Neural progenitor cell (in vitro differentiated cells): ENCODE measurements around the gene IRS1. TPM values are rescaled to one million over a fixed set of nuclear protein-coding genes. Genes with fewer than 3 reads are reported as not detected.

Source experiments
- DNase-seq: peaks from one replicate; pipeline ENCODE4 v3.0.0-alpha.2; 2016; ENCODE audit warnings: low spot score
- H2AFZ ChIP-seq: fragments of 200-600 bp; sonication (generic); replicated peaks from 2 replicates; pipeline ENCODE4 v1.6.1; 2016; ENCODE audit warnings: antibody characterized with exemption
- H3F3A ChIP-seq: fragments of 200-600 bp; sonication (generic); 2 replicates; pipeline ENCODE4 v1.6.1; 2016; ENCODE audit warnings: antibody characterized with exemption, low read depth
- H3K27ac ChIP-seq: fragments of 200-600 bp; sonication (generic); 2 replicates; pipeline ENCODE4 v1.5.1; 2016; ENCODE audit warnings: mild to moderate bottlenecking
- H3K27me3 ChIP-seq: fragments of 200-600 bp; sonication (generic); 2 replicates; pipeline ENCODE4 v1.6.1; 2016; ENCODE audit warnings: mild to moderate bottlenecking, moderate library complexity
- H3K36me3 ChIP-seq: fragments of 200-600 bp; sonication (generic); 2 replicates; pipeline ENCODE4 v1.5.1; 2016
- H3K4me1 ChIP-seq: fragments of 200-600 bp; sonication (generic); 2 replicates; pipeline ENCODE4 v1.6.1; 2016; ENCODE audit warnings: mixed run types
- H3K4me2 ChIP-seq: fragments of 200-600 bp; sonication (generic); 2 replicates; pipeline ENCODE4 v1.6.1; 2016
- H3K4me3 ChIP-seq: fragments of 200-600 bp; sonication (generic); 2 replicates; pipeline ENCODE4 v1.5.1; 2016
- H3K79me2 ChIP-seq: fragments of 200-600 bp; sonication (generic); 2 replicates; pipeline ENCODE4 v1.6.1; 2016; ENCODE audit warnings: low read depth
- H3K9ac ChIP-seq: fragments of 200-600 bp; sonication (generic); 2 replicates; pipeline ENCODE4 v1.6.1; 2016
- H3K9me3 ChIP-seq: fragments of 200-600 bp; sonication (generic); 2 replicates; pipeline ENCODE4 v1.5.1; 2016; ENCODE audit warnings: low read depth
- H4K20me1 ChIP-seq: fragments of 200-600 bp; sonication (generic); 2 replicates; pipeline ENCODE4 v1.6.1; 2016; ENCODE audit warnings: low read depth
- H3K27ac Mint-ChIP-seq: 3 replicates; pipeline ENCODE4 v1.8.0; 2021; ENCODE audit warnings: mixed read lengths
- H3K27me3 Mint-ChIP-seq: 2 replicates; pipeline ENCODE4 v1.8.0; 2022; ENCODE audit warnings: low read depth, mild to moderate bottlenecking, inconsistent platforms, moderate library complexity, mixed read lengths; ENCODE audit not compliant: insufficient read depth
- H3K36me3 Mint-ChIP-seq: 3 replicates; pipeline ENCODE4 v1.8.0; 2021; ENCODE audit warnings: mixed read lengths
- H3K4me1 Mint-ChIP-seq: 3 replicates; pipeline ENCODE4 v1.8.0; 2021; ENCODE audit warnings: mixed read lengths
- H3K4me3 Mint-ChIP-seq: 3 replicates; pipeline ENCODE4 v1.8.0; 2021; ENCODE audit warnings: mild to moderate bottlenecking, moderate library complexity, mixed read lengths
- H3K9me3 Mint-ChIP-seq: 3 replicates; pipeline ENCODE4 v1.8.0; 2020; ENCODE audit warnings: mixed read lengths
- EZH2 ChIP-seq: fragments of 200-600 bp; sonication (generic); IDR thresholded peaks from 2 replicates; pipeline ENCODE4 v1.6.1; 2017; ENCODE audit warnings: antibody characterized with exemption, mild to moderate bottlenecking, moderate library complexity
- EZH2phosphoT487 ChIP-seq: fragments of 200-600 bp; sonication (generic); IDR thresholded peaks from 2 replicates; pipeline ENCODE4 v1.6.1; 2017; ENCODE audit warnings: antibody characterized with exemption
- total RNA-seq: library from RNA; depleted of rRNA; stranded (reverse); fragments of >200 nt; gene quantifications from 2 replicates; pipeline ENCODE4 v1.2.3, GENCODE V29; 2015; ENCODE audit warnings: low replicate concordance
- TF ChIP-seq, protein P1 (sequence below): fragments of 200-600 bp; sonication (generic); IDR thresholded peaks from 2 replicates; pipeline ENCODE4 v1.5.1; 2017; ENCODE audit warnings: antibody characterized with exemption, mild to moderate bottlenecking

The IRS1 gene, protein sequence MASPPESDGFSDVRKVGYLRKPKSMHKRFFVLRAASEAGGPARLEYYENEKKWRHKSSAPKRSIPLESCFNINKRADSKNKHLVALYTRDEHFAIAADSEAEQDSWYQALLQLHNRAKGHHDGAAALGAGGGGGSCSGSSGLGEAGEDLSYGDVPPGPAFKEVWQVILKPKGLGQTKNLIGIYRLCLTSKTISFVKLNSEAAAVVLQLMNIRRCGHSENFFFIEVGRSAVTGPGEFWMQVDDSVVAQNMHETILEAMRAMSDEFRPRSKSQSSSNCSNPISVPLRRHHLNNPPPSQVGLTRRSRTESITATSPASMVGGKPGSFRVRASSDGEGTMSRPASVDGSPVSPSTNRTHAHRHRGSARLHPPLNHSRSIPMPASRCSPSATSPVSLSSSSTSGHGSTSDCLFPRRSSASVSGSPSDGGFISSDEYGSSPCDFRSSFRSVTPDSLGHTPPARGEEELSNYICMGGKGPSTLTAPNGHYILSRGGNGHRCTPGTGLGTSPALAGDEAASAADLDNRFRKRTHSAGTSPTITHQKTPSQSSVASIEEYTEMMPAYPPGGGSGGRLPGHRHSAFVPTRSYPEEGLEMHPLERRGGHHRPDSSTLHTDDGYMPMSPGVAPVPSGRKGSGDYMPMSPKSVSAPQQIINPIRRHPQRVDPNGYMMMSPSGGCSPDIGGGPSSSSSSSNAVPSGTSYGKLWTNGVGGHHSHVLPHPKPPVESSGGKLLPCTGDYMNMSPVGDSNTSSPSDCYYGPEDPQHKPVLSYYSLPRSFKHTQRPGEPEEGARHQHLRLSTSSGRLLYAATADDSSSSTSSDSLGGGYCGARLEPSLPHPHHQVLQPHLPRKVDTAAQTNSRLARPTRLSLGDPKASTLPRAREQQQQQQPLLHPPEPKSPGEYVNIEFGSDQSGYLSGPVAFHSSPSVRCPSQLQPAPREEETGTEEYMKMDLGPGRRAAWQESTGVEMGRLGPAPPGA (N-terminal part only)
- total RNA-seq: 8.4 and 13.0 TPM in 2 replicates

DNA sequence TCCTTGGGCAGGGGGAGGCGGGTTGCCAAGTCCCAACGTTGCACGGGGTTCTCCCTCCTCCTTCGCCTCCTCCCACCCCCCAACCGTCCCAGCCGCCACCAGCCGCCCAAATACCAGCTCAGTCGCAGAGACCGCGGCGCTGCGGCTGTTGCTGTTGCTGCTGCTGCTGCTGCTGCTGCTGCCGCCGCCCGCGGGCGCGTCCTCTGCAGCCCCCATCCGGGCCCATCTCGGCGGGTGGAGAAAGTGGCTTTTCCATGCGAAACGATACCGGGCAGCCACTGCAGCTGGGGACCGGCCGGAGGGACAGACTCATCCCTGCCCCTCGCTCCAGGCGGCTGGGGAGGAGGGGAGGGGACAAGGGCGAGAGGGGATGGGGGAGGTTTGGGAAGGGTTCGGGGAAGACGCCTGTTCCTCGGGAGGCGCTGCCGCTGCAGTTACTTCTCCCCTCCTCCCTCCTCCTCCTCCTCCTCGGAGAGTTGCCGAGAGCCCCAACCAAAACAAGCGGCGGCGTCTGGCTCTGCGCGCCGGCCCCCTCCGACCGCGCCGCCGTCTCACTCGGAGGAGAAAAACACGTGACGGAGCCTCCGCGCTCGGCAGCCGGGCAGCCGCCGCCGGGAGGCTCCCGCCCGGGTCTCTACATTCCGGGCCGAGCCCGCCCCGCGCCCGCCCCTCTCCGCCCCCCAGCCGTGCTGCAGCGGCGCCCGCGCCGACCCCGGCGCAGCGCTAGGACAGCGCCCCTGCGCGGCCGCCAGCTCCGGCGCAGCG lies at the start of gene IRS1:
TSS of gene IRS1 (minus strand) at position 610 of the 765 bp plus-strand sequence. CDS start 1,082 bp downstream, outside the sequence.
- peak within 1 kb of the TSS; percentile 89 for H3K27ac Mint-ChIP-seq

DNA sequence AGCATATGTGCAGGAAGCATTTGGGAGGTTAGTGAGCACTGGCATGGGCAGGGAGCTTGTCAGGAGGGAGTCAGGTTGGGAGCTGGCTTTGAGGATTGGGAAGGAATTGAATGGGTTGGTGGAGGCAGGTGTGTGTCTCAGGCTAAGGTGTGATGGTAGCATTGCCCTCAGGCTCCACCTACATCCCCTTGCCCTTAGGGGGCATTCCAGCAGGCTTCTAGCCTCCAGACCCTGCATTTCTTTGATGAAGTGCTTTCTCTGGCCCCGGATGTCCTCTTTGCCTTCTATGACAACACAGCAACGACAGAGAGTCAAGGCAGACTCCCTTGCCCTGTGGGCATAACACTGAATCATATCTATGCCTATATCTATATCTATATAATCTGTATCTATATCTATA lies 49.7 kb upstream of the IRS1 start:
- no peaks in the 10 kb centered on the region for H3K4me1 ChIP-seq
- no peak overlapping the region for H3K27ac Mint-ChIP-seq
- no peak overlapping the region for H3K4me2 ChIP-seq
- H3K4me3 ChIP-seq: no peak overlapping the region
- H3K27me3 Mint-ChIP-seq: no peaks in the 10 kb centered on the region
- no peaks in the 10 kb centered on the region for H3F3A ChIP-seq
- H3K36me3 ChIP-seq: no peaks in the 10 kb centered on the region
- no peaks in the 10 kb centered on the region for H3K9me3 Mint-ChIP-seq
- H3K4me1 Mint-ChIP-seq: peaks cover 7% of the 10 kb centered on the region
- no peaks in the 10 kb centered on the region for H4K20me1 ChIP-seq
- H3K4me3 Mint-ChIP-seq: no peak overlapping the region
- no peak for TF ChIP-seq EZH2phosphoT487
- TF ChIP-seq, protein P1, sequence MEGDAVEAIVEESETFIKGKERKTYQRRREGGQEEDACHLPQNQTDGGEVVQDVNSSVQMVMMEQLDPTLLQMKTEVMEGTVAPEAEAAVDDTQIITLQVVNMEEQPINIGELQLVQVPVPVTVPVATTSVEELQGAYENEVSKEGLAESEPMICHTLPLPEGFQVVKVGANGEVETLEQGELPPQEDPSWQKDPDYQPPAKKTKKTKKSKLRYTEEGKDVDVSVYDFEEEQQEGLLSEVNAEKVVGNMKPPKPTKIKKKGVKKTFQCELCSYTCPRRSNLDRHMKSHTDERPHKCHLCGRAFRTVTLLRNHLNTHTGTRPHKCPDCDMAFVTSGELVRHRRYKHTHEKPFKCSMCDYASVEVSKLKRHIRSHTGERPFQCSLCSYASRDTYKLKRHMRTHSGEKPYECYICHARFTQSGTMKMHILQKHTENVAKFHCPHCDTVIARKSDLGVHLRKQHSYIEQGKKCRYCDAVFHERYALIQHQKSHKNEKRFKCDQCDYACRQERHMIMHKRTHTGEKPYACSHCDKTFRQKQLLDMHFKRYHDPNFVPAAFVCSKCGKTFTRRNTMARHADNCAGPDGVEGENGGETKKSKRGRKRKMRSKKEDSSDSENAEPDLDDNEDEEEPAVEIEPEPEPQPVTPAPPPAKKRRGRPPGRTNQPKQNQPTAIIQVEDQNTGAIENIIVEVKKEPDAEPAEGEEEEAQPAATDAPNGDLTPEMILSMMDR: no peak
- no peak for TF ChIP-seq EZH2
- H3K9me3 ChIP-seq: no peaks in the 10 kb centered on the region
- DNase-seq: no peak
- peaks cover 4% of the 10 kb centered on the region for H3K36me3 Mint-ChIP-seq
- no peaks in the 10 kb centered on the region for H3K79me2 ChIP-seq
- H3K9ac ChIP-seq: no peak overlapping the region
- no peaks in the 10 kb centered on the region for H3K27me3 ChIP-seq
- no peak overlapping the region for H3K27ac ChIP-seq
- H2AFZ ChIP-seq: no peak overlapping the region

More for the DNA sequence above, at the start of gene IRS1:
- H3K36me3 ChIP-seq: no peaks in the 10 kb centered on the region
- H3F3A ChIP-seq: peaks cover 7% of the 10 kb centered on the region
- peak within 1 kb of the TSS; percentile 90 for H3K4me3 Mint-ChIP-seq
- H3K79me2 ChIP-seq: peaks cover 48% of the 10 kb centered on the region
- TF ChIP-seq EZH2 (no peak), EZH2phosphoT487 (no peak)
- TF ChIP-seq, protein P1: no peak
- peak within 1 kb of the TSS; percentile 90 for H3K4me2 ChIP-seq
- peaks cover 24% of the 10 kb centered on the region for H3K36me3 Mint-ChIP-seq
- peak within 1 kb of the TSS; percentile 62 for H3K4me3 ChIP-seq
- peaks cover 15% of the 10 kb centered on the region for H3K27me3 Mint-ChIP-seq
- H3K4me1 ChIP-seq: peaks cover 6% of the 10 kb centered on the region
- peak within 1 kb of the TSS; percentile 50 for H3K9ac ChIP-seq
- peaks cover 41% of the 10 kb centered on the region for H3K4me1 Mint-ChIP-seq
- H4K20me1 ChIP-seq: peaks cover 14% of the 10 kb centered on the region
- peaks cover 16% of the 10 kb centered on the region for H3K9me3 Mint-ChIP-seq
- no peaks in the 10 kb centered on the region for H3K9me3 ChIP-seq
- peak; percentile 94 for DNase-seq
- no peaks in the 10 kb centered on the region for H3K27me3 ChIP-seq
- H3K27ac ChIP-seq: peak within 1 kb of the TSS; percentile 57
- H2AFZ ChIP-seq: peak within 1 kb of the TSS; percentile 80

DNA sequence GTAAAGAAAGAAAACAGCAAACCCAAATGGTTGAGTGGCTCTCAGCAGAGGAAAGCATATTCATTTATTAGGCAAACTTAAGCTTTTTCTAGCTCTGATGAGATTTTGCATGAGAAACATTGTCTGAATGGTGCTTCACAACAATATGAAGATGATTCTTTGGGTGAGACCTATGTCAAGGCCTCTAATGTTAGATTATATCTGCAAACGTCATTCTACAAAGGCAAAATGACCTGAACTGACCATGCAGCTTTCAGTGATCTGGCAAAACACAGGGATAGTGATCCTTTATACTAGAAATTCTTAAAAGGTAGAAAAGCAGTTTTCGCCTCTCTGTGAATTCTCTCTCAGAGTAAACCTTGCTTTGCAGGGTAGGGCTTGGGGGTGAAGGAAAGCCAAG lies 47.9 kb upstream of the IRS1 start:
- H3K36me3 Mint-ChIP-seq: peaks cover 18% of the 10 kb centered on the region
- DNase-seq: no peak
- Histone ChIP-seq H3K9me3 (no peaks in the 10 kb centered on the region), H3K9ac (no peak overlapping the region), H3K4me2 (no peak overlapping the region), H3K79me2 (no peaks in the 10 kb centered on the region), H3K36me3 (no peaks in the 10 kb centered on the region), H3K27ac (no peak overlapping the region), H3K4me3 (no peak overlapping the region), H2AFZ (no peak overlapping the region), H3F3A (no peaks in the 10 kb centered on the region), H4K20me1 (no peaks in the 10 kb centered on the region), H3K27me3 (no peaks in the 10 kb centered on the region), H3K4me1 (no peaks in the 10 kb centered on the region)
- H3K9me3 Mint-ChIP-seq: peaks cover 2% of the 10 kb centered on the region
- H3K27ac Mint-ChIP-seq: no peak overlapping the region
- no peak overlapping the region for H3K4me3 Mint-ChIP-seq
- TF ChIP-seq, protein P1: no peak
- TF ChIP-seq EZH2phosphoT487: no peak
- no peak for TF ChIP-seq EZH2
- H3K27me3 Mint-ChIP-seq: no peaks in the 10 kb centered on the region
- H3K4me1 Mint-ChIP-seq: peaks cover 4% of the 10 kb centered on the region
